ENCODE results near the gene TMEFF2.

TMEFF2 gene, protein sequence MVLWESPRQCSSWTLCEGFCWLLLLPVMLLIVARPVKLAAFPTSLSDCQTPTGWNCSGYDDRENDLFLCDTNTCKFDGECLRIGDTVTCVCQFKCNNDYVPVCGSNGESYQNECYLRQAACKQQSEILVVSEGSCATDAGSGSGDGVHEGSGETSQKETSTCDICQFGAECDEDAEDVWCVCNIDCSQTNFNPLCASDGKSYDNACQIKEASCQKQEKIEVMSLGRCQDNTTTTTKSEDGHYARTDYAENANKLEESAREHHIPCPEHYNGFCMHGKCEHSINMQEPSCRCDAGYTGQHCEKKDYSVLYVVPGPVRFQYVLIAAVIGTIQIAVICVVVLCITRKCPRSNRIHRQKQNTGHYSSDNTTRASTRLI

DNA sequence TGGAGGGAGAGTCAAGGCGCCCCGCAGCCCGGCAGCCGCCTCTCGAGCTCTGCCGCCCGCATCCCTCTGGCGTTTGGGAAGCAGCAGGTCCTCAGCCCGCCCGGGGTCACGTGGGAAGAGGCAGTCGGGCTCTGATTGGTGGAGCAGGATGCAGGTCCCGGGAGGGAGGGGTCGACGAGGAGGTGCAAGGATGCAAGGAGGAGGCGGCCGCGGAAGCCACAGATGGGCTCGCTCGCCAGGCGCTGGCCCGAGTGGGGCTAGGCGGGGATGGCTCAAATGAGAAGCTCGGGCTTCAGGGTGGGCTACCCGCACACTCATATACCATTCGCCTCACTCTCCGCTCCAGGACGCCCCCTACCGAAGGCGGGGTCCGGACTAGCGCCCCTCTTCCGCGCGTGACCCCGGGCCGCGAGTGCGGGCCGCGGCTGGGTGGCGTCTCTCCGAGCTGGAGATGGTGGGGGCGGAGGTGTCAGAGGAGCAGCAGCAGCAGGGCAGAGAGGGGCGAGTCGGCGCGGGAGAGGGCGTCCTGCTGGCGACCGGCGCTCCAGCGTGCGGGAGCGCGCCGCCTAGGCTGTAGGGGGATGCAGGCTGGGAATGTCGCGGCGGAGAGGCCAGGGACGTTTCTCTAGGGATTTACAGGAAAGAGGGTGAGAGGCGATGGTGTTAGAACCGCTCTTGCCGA lies at the start of gene TMEFF2:
TMEFF2 (minus strand) TSS at position 68 of the 682 bp plus-strand sequence. CDS start 409 bp downstream, outside the sequence.
- peak; percentile 61 for DNase-seq

- no peak for DNase-seq
Measured at GRCh38 chr2:192243488-192243887, 48.8 kb upstream of the TMEFF2 start.

DNA sequence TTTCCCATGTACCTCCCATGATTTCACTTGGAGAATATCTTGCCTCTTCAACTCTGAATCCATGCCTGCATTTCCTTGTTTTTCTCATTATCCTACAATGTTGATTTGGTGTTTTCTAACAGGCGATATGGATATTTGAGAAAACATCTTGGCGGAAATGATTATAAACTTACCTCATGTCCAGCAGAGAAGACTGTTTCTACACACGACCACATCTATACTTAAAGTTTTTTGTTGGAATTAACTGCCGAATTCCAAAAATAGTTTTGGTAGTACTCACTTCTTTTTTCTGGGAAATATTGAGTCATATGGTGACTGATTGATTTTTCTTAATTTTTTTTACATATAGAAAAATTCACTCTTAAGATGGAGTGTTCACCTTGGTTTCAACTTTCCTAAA lies 41.4 kb upstream of the TMEFF2 start:
- no peak for DNase-seq

DNA sequence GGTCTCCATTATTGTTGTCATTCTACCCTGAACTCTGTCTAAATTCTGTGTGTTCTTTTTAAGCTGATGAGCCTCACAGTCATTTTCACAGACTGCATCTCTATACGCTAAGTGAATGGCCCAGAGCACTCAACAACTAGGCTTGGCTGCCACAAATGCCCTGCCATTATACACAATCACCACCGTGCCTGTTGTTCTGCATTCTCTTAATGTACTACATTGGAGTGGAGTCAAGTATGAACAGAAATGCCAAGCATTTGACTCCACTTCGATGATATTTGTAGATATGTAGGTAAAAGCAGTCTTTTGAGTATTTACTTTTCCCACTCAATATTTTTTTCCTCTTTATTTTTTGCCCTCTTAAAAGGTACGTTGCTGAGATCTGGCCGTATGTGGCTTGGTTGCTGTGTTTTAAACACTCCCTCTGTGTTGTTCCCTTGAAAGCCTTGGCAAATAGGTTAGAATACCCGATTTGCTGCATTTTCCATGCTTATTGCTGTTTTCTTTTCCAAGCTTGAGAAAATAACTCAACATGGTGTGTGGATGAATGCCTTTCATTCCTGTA lies 36.2 kb upstream of the TMEFF2 start:
- DNase-seq, result peak; percentile 3

DNA sequence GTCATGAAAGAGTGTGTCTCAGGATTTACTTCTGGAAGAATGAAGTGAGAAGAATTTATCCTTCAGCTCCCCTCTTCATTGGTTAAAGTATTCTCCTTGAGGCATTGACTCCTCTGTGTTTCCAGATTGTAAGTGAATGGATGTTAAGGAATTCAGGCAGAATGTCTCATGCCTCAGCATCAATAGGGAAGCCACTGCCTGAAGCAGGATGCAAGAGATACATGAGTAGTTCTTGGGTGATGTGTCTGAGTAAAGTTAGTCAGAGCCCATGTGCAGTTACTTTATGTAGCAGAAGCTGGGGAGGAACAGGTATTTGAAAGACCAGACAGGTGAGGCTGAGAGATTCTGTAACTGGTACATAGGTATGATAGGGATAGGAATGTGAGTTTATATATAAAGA lies 34.0 kb upstream of the TMEFF2 start:
- no peak for DNase-seq

DNA sequence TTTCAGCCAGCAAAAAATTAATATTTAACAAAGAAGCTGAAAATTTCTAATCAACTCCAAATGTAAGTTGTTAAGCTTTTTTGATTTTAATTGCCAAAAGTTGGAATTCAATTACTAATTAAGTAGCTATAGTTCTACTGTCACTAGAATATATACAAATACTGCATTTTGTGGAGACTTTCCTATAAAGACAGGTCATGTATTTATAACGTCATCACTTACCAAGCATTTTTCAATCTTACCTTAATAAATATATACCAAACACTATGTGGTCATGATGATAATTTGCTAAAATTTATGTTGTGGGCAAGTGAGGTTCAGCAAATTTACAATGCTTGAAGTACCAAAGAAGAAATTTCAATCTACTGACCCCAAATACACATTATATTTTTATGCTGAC lies 24.2 kb upstream of the TMEFF2 start:
- no peak for DNase-seq

- no peak for DNase-seq
Measured at GRCh38 chr2:192218377-192218776, 23.6 kb upstream of the TMEFF2 start.

GRCh38 chr2:192216336-192216735 lies 21.6 kb upstream of the TMEFF2 start:
- no peak for DNase-seq

- no peak for DNase-seq
Measured at GRCh38 chr2:192215096-192215877, 20.6 kb upstream of the TMEFF2 start.

- DNase-seq, result no peak
Measured at GRCh38 chr2:192208848-192209247, 14.1 kb upstream of the TMEFF2 start.

- no peak for DNase-seq
Measured at GRCh38 chr2:192206399-192206798, 11.7 kb upstream of the TMEFF2 start.

DNA sequence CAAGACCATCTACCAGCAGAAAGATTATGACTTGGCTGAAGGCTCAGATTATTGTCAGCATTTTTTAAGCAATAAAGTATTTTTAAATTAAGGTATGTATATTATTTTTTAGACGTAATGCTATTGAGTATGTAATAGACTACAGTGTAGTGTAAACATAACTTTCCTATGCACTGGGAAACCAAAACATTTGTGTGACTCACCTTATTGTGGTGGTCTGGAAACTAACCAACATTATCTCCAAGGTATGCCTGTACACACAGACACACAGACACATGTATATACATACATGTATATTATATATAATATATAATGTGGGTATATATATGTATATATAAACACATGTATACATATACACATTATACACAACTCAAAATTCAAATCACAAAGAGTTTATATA lies 9.1 kb upstream of the TMEFF2 start:
- no peak for DNase-seq

- no peak for DNase-seq
Measured at GRCh38 chr2:192202373-192202772, 7.6 kb upstream of the TMEFF2 start.

GRCh38 chr2:192201116-192201515 lies 6.4 kb upstream of the TMEFF2 start:
- no peak for DNase-seq

DNA sequence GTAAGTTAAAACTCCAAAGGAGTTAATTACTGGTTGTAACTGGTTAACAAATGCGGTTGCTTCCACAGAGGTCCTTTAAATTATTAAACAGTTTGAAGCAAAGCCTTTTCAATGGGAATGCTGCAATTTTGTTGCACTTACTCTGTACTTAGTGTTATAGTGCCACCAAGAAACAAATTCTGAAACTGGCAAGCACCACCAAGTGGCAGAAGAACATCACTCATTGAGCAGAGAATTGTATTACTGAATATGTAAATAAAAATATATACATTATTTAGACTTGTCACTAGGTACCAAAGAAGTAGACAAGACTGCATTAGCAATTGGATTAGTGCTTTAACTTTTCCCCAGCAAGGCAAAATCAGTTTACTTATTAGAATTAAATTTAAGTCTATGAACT lies 2.6 kb upstream of the TMEFF2 start:
- DNase-seq, result no peak

- no peak for DNase-seq
Measured at GRCh38 chr2:192196421-192197194, 1.9 kb upstream of the TMEFF2 start.

DNA sequence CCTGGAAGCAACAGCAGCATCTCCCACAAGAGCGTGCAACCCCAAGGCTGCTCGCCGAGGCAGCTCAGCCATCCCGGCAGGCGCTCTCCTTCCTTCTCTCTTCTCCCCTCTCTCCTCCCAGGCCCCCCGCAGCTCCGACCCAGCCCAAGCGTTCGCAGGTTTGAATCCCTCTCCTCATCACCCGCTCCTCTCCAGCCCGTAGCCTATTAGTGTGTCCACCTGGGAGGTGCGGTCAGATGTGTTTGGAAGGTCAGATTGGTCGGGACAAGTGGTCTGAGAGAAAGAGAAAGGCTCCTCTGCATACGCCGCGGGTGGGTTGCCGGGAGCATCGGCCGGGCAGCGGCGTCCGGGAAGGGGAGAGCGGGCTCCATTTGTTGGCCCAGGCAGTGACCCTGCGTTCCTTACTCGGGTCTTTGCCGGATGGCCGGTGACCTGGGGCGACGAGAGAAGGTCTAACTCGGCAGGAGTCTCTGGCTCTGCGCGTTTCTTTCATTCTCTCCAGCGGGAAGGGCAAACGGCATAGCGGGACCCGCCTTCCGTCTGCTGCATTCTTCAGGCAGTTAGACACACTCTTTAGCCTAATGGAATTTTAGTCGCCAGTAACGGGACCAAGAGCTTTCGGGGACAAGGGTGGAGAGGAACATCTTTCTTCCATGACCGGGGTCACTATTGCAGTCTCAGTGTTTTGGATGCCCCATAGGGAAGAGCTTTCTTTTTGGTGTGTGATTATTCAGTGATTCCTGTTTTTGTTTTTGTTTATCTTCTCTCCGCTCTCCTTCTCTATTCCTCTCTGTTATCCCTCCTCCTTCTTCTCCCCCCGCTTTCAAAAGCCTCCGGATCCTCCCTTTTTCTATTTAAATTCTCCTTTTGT lies 1.1 kb upstream of the TMEFF2 start:
- peak; percentile 22 for DNase-seq

GRCh38 chr2:192194265-192194865 lies 368 bp downstream of the TMEFF2 start:
- DNase-seq, result peak; percentile 53

- DNase-seq, result no peak
Measured at GRCh38 chr2:192190474-192190873, 4.3 kb downstream of the TMEFF2 start.

DNA sequence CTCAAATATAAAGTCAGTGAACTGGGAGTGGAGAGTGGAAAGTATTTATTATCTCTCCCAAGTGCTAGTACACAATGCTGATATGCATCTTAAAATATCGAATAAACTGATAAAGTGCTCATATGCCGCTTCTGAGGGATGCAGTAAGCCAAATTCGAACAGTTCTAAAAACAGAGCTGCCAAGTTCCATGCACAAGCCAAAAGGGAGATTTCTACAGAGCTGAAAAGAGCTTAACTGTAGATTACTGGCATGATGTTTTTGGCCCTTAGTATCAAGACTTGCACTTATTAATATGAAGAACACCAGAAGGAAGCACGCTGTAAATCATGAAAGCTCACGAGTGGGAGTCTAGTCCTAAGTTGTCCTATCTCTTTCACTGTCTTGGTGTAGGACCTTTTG lies 7.9 kb downstream of the TMEFF2 start:
- no peak for DNase-seq

DNA sequence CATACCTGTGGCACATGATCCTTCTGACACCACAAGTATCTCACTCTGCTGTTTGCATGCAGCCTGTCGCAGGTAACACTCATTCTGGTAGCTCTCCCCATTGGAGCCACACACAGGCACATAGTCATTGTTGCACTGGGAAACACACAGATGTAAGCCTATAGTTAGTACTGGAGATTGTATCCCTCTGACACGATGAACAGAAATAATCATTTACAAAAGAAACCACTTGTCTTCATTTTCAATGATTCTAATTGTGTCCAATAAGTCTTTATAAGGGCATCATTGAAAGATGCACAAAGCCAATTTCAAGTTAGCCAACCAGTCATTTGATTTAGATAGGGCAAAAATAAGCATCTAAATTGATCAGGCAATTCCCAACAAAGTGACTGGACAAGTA lies 10.4 kb downstream of the TMEFF2 start:
- DNase-seq, result no peak
